OCI-LY3 (cell line): ENCODE results near the gene MYCBP.

Experiments used
- EZH2phosphoT487 ChIP-seq: fragments of 200-600 bp; shearing (Covaris generic); IDR thresholded peaks from 2 replicates; pipeline ENCODE4 v1.6.1; 2018; ENCODE audit warnings: antibody characterized with exemption, mixed run types, low read depth
- TF ChIP-seq, protein P1 (sequence below): fragments of 200-600, 300-600 bp; sonication (generic); IDR thresholded peaks from 2 replicates; pipeline ENCODE4 v1.5.1; 2014; ENCODE audit warnings: antibody characterized with exemption, low read length, low read depth

DNA sequence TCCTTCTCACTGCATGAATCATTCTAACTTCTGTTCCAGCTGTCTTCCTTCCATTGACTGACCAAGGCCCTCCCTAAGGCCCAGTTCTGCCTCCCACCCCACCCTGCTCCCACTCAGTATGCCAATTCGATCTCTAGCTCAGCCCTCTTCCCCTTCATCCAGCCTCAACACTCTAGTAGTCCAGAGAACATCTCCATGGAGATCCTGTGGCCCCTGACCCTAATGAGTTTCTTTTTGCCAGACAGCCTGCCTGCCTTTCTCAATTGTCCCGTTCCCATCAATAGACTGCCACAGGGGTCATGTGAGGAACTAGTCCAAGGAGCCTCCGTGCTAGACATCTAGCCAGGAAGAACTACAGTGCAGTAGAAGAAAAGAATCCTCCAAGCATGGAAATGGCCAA lies 40.0 kb downstream of the MYCBP start:
- TF ChIP-seq, protein P1, sequence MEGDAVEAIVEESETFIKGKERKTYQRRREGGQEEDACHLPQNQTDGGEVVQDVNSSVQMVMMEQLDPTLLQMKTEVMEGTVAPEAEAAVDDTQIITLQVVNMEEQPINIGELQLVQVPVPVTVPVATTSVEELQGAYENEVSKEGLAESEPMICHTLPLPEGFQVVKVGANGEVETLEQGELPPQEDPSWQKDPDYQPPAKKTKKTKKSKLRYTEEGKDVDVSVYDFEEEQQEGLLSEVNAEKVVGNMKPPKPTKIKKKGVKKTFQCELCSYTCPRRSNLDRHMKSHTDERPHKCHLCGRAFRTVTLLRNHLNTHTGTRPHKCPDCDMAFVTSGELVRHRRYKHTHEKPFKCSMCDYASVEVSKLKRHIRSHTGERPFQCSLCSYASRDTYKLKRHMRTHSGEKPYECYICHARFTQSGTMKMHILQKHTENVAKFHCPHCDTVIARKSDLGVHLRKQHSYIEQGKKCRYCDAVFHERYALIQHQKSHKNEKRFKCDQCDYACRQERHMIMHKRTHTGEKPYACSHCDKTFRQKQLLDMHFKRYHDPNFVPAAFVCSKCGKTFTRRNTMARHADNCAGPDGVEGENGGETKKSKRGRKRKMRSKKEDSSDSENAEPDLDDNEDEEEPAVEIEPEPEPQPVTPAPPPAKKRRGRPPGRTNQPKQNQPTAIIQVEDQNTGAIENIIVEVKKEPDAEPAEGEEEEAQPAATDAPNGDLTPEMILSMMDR, result no peak
- no peak for TF ChIP-seq EZH2phosphoT487
